ENCODE measurements around the gene NOC3L.
"Not testable (repeated sequence)": the region's sequence is repeated elsewhere in the genome, so short reads cannot be mapped to it uniquely, and the experiment has no call there.

The NOC3L gene

GRCh38 chr10:94362360-94363250 lies at the start of gene NOC3L:
NOC3L (minus strand) TSS chr10:94362939; CDS start chr10:94362838, 101 bp downstream.
- peak; percentile 75 for DNase-seq (ENCODE audit: low read depth)

- no peak for DNase-seq (ENCODE audit: low read depth)
Observed at GRCh38 chr10:94412449-94412848, 49.7 kb upstream of the NOC3L start.

- DNase-seq (ENCODE audit: low read depth) = no peak
Observed at GRCh38 chr10:94411304-94411703, 48.6 kb upstream of the NOC3L start.

- no peak for DNase-seq (ENCODE audit: low read depth)
Observed at GRCh38 chr10:94409021-94409657, 46.4 kb upstream of the NOC3L start.

- DNase-seq (ENCODE audit: low read depth) = no peak
Observed at GRCh38 chr10:94407668-94408067, 44.9 kb upstream of the NOC3L start.

GRCh38 chr10:94405406-94405805 lies 42.7 kb upstream of the NOC3L start:
- DNase-seq (ENCODE audit: low read depth) = no peak

GRCh38 chr10:94403380-94404213 lies 40.9 kb upstream of the NOC3L start:
- DNase-seq (ENCODE audit: low read depth) = peak; percentile 35

- no peak for DNase-seq (ENCODE audit: low read depth)
Observed at GRCh38 chr10:94402843-94403379, 40.2 kb upstream of the NOC3L start.

- peak; percentile 90 for DNase-seq (ENCODE audit: low read depth)
Observed at GRCh38 chr10:94402204-94402842, 39.6 kb upstream of the NOC3L start, which contains the start of gene TBC1D12. TBC1D12 (plus strand) TSS chr10:94402541; CDS start chr10:94402614, 73 bp downstream.

GRCh38 chr10:94398762-94399161 lies 36.0 kb upstream of the NOC3L start:
- DNase-seq (ENCODE audit: low read depth) = no peak

- DNase-seq (ENCODE audit: low read depth) = peak; percentile 69
Observed at GRCh38 chr10:94397549-94398370, 35.0 kb upstream of the NOC3L start.

- not testable (repeated sequence) for DNase-seq (ENCODE audit: low read depth)
Observed at GRCh38 chr10:94392117-94392516, 29.4 kb upstream of the NOC3L start.

- not testable (repeated sequence) for DNase-seq (ENCODE audit: low read depth)
Observed at GRCh38 chr10:94385733-94386132, 23.0 kb upstream of the NOC3L start.

GRCh38 chr10:94383530-94383929 lies 20.8 kb upstream of the NOC3L start:
- no peak for DNase-seq (ENCODE audit: low read depth)

- no peak for DNase-seq (ENCODE audit: low read depth)
Observed at GRCh38 chr10:94376865-94377264, 14.1 kb upstream of the NOC3L start.

- DNase-seq (ENCODE audit: low read depth) = no peak
Observed at GRCh38 chr10:94375374-94375773, 12.6 kb upstream of the NOC3L start.

- no peak for DNase-seq (ENCODE audit: low read depth)
Observed at GRCh38 chr10:94370501-94370900, 7.8 kb upstream of the NOC3L start.

- no peak for DNase-seq (ENCODE audit: low read depth)
Observed at GRCh38 chr10:94366382-94366781, 3.6 kb upstream of the NOC3L start.

- no peak for DNase-seq (ENCODE audit: low read depth)
Observed at GRCh38 chr10:94364482-94364881, 1.7 kb upstream of the NOC3L start.

- DNase-seq (ENCODE audit: low read depth) = no peak
Observed at GRCh38 chr10:94363251-94363565, 469 bp upstream of the NOC3L start.

Measured in HS-5 (cell line).